Measurements from ENCODE around the gene ATP6V0D1. TPM values are rescaled to one million over a fixed set of nuclear protein-coding genes. Genes with fewer than 3 reads are reported as not detected.

ATP6V0D1 gene
- total and polyA plus RNA-seq, 2 donors (not counting 1 experiment from before 2014, with no cell fraction given) = 62.1 to 91.0 TPM

GRCh38 chr16:67400901-67401300 is 80.1 kb downstream of the ATP6V0D1 start:
- no peaks in the 10 kb centered on the region for H3K9me3 ChIP-seq (ENCODE audit: control extremely low read depth in 1 of 3, control insufficient read depth in 2 of 3, insufficient read depth in 1 of 3, low read length in 2 of 3)
- H3K4me3 ChIP-seq (ENCODE audit: control extremely low read depth in 1 of 5, extremely low read depth in 1 of 5, insufficient read depth in 1 of 5, low read depth in 2 of 5, low read length in 4 of 5) = no peak overlapping the region
- no peak overlapping the region for H3K4me2 ChIP-seq (replicated peaks; ENCODE audit: low read depth, low read length, poor library complexity, severe bottlenecking)
- intact Hi-C loops (cut with micrococcal nuclease) = no loop called here
- Mint-ChIP-seq H3K4me3 (no peak overlapping the region), H3K27ac (no peak overlapping the region), H3K4me1 (peaks cover 2% of the 10 kb centered on the region), H3K27me3 (peaks cover 12% of the 10 kb centered on the region), H3K9me3 (ENCODE audit: insufficient read depth) (no peaks in the 10 kb centered on the region)
- H3K36me3 ChIP-seq (replicated peaks in 1 of 2; ENCODE audit: control extremely low read depth in 1 of 2, control insufficient read depth in 1 of 2, extremely low read depth in 1 of 2, insufficient read depth in 2 of 2, low read length in 1 of 2) = no peaks in the 10 kb centered on the region
- peaks cover 0 to 7% of the 10 kb centered on the region in 2 donors for H3K4me1 ChIP-seq (ENCODE audit: control insufficient read depth in 2 of 2, insufficient read depth in 2 of 2, low read length in 2 of 2)
- TF ChIP-seq CTCF (IDR thresholded peaks at IDR 0.05) = no peak
- TF ChIP-seq EZH2 (IDR thresholded peaks at IDR 0.05; ENCODE audit: borderline replicate concordance, insufficient read depth, low read depth, low read length, poor library complexity, severe bottlenecking) = no peak
- DNase-seq (no peak), ATAC-seq (ENCODE audit: low read depth) (no peak)
- H3K79me2 ChIP-seq (ENCODE audit: control insufficient read depth, insufficient read depth, low read length) = no peaks in the 10 kb centered on the region
- no peak overlapping the region for H2AFZ ChIP-seq (ENCODE audit: insufficient read depth, low read depth, low read length, poor library complexity, severe bottlenecking)
- no peak overlapping the region for H3K9ac ChIP-seq (ENCODE audit: low read length)
- POLR2A ChIA-PET = no interaction called here
- peaks cover 0 to 19% (median 0%) of the 10 kb centered on the region in 4 experiments for H3K27me3 ChIP-seq (replicated peaks in 1 of 4; ENCODE audit: control extremely low read depth in 1 of 4, control insufficient read depth in 3 of 4, insufficient read depth in 4 of 4, low read length in 3 of 4)
- H3K27ac ChIP-seq (ENCODE audit: low read length in 2 of 2) = no peak overlapping the region
- CTCF ChIA-PET = no interaction called here
- H4K20me1 ChIP-seq (ENCODE audit: control insufficient read depth, insufficient read depth, low read length, poor library complexity, severe bottlenecking) = no peaks in the 10 kb centered on the region
- 92% methylated on average over 13 of the region's 14 CpGs for WGBS (ENCODE audit: insufficient coverage)

DNA sequence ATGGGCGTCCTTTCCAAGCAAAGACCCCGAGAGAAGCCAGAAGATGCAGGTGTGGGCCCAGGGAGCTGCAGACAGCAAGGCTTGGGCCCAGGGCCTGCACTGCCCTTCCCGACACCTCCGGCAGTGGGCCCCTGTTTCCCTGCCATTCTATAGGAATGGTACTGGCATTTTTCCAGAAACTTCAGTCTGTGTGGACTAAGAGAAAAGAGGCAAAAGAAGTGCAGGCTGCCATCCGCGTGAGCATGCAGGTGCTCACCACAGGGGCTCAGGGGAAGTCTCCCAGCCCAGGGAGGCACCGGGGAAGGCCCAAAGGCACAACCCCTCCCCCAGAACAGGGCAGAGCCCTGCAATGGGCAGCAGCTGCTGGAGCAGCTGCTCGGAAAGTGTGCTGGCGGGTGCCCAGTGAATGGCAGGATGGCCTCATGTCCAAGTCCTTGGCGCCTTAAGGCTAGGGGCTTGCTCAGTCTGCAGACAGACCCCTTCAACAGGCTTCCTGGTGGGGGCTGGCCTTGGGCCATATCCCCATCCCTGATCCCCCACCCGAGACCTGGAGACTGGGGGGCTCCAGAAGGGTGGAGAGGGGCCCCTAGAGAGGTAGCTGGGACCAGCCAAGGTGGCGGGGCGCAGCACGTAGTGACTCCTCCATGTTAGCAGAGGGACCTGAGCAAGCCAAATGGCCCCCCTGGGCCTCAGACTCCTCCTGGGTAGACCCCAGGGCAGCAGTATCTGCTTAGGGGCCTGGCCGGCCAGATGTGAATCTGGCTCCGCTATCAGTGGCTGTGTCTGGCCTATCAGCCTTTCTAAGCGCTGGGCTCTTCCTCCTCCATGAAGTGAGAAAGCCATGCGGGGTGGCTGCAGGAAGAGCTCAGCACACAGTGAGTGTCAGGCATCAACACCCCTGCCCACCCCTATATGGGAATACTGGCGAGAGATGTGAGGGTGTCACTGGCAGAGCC is 80.9 kb downstream of the ATP6V0D1 start:
- Histone ChIP-seq H3K4me1 (ENCODE audit: control insufficient read depth in 2 of 2, insufficient read depth in 2 of 2, low read length in 2 of 2) (peaks cover 5 to 10% of the 10 kb centered on the region in 2 donors), H2AFZ (ENCODE audit: insufficient read depth, low read depth, low read length, poor library complexity, severe bottlenecking) (no peak overlapping the region), H3K4me3 (ENCODE audit: control extremely low read depth in 1 of 5, extremely low read depth in 1 of 5, insufficient read depth in 1 of 5, low read depth in 2 of 5, low read length in 4 of 5) (no peak overlapping the region), H4K20me1 (ENCODE audit: control insufficient read depth, insufficient read depth, low read length, poor library complexity, severe bottlenecking) (no peaks in the 10 kb centered on the region), H3K27ac (ENCODE audit: low read length in 2 of 2) (no peak overlapping the region), H3K9me3 (ENCODE audit: control extremely low read depth in 1 of 3, control insufficient read depth in 2 of 3, insufficient read depth in 1 of 3, low read length in 2 of 3) (no peaks in the 10 kb centered on the region), H3K9ac (ENCODE audit: low read length) (no peak overlapping the region), H3K27me3 (replicated peaks in 1 of 4; ENCODE audit: control extremely low read depth in 1 of 4, control insufficient read depth in 3 of 4, insufficient read depth in 4 of 4, low read length in 3 of 4) (peaks cover 0 to 27% (median 7%) of the 10 kb centered on the region in 4 experiments), H3K79me2 (ENCODE audit: control insufficient read depth, insufficient read depth, low read length) (no peaks in the 10 kb centered on the region), H3K4me2 (replicated peaks; ENCODE audit: low read depth, low read length, poor library complexity, severe bottlenecking) (no peak overlapping the region), H3K36me3 (replicated peaks in 1 of 2; ENCODE audit: control extremely low read depth in 1 of 2, control insufficient read depth in 1 of 2, extremely low read depth in 1 of 2, insufficient read depth in 2 of 2, low read length in 1 of 2) (no peaks in the 10 kb centered on the region)
- DNase-seq (no peak), ATAC-seq (ENCODE audit: low read depth) (no peak)
- ChIA-PET POLR2A (no interaction called here), CTCF (interaction anchor here (0.5 to 1.9 kb wide), 15 partner anchors 8 to 172 kb away, joined by 3 to 11 read pairs (median 4); no protein-coding TSS in a partner anchor)
- TF ChIP-seq CTCF (IDR thresholded peaks at IDR 0.05) = peak; percentile 45
- no peak for TF ChIP-seq EZH2 (IDR thresholded peaks at IDR 0.05; ENCODE audit: borderline replicate concordance, insufficient read depth, low read depth, low read length, poor library complexity, severe bottlenecking)
- H3K4me3 Mint-ChIP-seq = no peak overlapping the region
- H3K9me3 Mint-ChIP-seq (ENCODE audit: insufficient read depth) = no peaks in the 10 kb centered on the region
- no peak overlapping the region for H3K27ac Mint-ChIP-seq
- 80% methylated on average over 16 of the region's 19 CpGs for WGBS (ENCODE audit: insufficient coverage)
- H3K4me1 Mint-ChIP-seq = peaks cover 2% of the 10 kb centered on the region
- intact Hi-C loops (cut with micrococcal nuclease) = loop anchor here (1.0 to 10.0 kb wide), 4 partner anchors 55 to 423 kb away; partner anchors contain the start of gene PLEKHG4
- peaks cover 16% of the 10 kb centered on the region for H3K27me3 Mint-ChIP-seq
